ENCODE results near the gene LPP.

LPP gene

DNA sequence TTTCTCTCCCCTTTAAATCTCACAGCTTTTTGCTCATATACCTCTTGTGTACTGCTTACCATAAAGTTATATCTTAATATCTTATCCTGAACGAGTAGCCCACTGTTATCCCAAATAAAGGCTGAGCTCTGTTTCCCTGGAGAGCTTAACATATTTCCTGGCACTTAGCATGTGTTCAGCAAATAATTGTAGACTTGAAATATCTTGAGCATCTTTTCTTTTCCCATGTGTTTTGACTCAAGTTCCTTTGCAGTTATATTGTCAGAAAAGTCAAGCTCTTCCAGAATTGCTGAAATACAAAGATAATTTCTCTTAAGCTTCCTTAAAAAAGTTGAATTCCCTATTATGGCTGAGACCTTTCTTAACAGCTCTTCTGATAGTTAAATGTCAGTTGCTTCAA lies 150.5 kb downstream of the LPP start:
- no peak for DNase-seq

- no peak for DNase-seq
These were observed 151.3 kb downstream of the LPP start for GRCh38 chr3:188305220-188305619.

GRCh38 chr3:188306435-188307005 lies 152.6 kb downstream of the LPP start:
- DNase-seq, result no peak

DNA sequence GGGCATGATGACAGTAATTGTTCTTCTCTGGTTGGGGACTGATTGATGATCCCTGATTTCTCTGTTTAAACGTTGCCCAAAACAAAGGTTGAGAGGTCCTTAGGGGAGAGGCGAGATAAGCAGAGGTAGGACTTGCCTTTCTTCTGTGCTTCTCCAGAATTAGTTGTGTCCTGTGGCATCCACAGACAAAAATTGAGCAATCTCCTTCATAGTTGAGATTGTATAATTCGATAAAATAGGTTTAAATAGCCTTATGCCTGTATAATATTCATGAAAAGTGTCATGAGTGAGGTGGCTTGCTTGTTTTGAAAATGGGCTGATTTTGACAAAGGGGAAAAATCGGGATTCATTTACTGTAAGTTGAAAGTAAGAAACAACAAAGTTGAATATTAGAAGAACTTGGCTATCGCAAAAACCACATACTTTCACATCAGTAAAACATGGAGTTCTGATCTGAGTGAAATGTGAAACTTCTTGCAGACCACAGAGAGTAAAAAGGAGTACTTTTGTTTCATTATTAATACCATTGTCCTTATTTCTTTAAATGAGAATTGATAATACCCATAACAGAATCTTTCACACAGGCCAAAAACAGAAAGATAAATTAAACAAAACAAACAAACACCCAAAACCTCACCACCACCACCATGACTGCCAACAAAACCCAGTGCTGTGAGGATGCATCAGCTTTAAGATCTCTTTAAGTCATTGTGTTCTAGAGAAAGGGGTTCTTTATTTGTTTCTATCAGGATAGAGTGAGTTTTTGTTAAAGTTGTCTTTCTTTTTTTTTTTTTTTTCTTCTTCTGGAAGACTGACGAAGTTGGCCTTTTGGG lies 155.7 kb downstream of the LPP start:
- no peak for DNase-seq

DNA sequence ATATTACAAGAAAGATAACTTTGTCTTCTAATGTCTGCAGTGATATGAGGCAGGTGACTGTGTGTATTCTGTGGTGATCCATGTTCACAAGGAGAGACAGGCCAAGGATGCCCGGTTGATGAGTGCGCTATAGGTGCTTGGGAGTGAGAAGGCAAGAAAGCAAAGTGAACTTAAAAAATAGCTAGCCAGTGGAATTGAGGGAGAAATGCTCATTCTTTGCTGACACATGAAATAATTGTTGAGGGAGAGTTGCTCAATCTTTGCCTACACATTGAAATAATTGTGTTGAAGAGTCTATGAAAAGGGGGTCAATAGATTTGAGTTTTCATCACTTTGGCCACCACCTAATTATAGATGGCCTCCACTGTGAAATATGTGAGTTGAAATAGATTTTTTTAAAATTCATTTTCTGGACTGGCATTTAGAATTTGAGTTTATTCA lies 156.3 kb downstream of the LPP start:
- DNase-seq, result no peak

- DNase-seq, result no peak
These were observed 161.6 kb downstream of the LPP start for GRCh38 chr3:188315553-188315952.

- DNase-seq, result no peak
These were observed 162.2 kb downstream of the LPP start for GRCh38 chr3:188316021-188316722.

- no peak for DNase-seq
These were observed 162.7 kb downstream of the LPP start for GRCh38 chr3:188316723-188317070.

- no peak for DNase-seq
These were observed 165.6 kb downstream of the LPP start for GRCh38 chr3:188319569-188319968.

- DNase-seq, result no peak
These were observed 166.8 kb downstream of the LPP start for GRCh38 chr3:188320757-188321156.

DNA sequence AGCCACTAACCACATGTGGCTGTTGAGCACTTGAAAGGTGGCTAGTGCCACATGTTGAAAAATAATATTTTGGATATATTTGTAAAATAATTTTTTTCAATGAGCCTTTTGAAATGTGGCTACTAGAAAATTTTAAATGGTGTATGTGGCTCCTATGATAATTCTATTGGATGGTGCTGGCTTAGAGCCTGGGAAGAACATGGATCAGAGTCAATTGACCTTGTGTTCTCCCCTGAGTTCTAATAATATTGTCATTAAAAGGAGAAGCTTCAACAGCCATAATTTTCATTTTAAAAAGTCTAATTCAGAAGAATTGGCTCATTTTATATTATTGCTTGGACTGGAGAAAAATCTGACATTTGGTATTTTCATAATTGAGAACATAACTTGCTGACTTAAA lies 167.3 kb downstream of the LPP start:
- DNase-seq, result no peak

- DNase-seq, result no peak
These were observed 168.4 kb downstream of the LPP start for GRCh38 chr3:188322135-188322887.

DNA sequence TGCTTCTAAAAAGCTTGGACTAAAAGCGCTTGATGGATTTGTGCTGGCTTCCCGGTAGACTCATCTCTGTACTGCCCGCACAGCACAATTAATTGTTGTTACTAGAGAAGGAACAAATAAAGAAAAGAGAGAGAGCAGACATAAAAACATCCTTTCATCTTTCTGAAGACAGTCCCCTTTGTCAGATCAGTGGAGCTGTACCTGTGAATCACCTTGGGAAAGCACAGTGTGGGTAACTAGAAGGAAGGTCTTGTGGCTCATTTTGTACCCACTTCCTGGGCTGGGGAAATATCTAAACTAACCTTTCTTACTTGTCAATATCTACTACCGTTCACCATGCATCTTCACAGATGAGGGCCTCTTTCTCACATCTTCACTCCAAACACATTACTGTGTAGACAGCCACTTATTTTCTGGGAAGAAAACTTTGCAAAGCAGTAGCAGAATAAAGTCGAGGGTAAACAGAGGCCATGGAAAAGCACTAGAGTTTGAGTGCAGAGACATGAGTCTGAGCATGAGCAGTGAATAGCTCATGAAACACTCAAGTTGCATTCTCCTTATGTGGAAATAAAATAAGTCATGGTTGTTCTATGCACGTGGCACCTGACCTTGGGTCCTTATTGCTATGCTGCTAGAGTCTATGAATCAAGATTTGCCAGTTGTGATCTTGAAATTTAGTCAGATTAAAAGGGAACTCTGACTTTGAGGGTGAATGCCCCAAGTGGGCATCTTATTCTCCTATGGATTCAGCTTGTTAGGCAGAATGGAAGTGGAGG lies 169.3 kb downstream of the LPP start:
- no peak for DNase-seq

DNA sequence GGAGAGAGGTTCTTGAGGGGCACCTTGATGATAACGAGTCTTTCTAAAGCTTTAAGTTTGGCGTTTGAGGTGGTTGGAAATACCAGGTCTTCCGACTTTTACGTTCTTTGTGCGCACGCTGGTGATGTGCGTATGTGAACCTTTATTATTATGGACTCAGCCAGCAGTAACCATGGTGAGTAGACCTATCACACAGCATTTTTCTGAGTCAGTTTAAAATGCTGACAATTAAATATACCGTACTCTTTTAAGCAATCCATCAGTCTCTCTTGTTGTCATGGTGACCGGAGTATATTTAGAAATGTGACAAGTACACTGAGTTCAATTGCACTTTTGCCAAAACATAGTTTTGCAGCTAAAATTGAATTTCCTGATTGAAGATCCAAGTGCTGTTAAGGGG lies 172.2 kb downstream of the LPP start:
- DNase-seq, result no peak

GRCh38 chr3:188326968-188327367 lies 173.0 kb downstream of the LPP start:
- DNase-seq, result no peak

- no peak for DNase-seq
These were observed 173.5 kb downstream of the LPP start for GRCh38 chr3:188327433-188327832.

- DNase-seq, result no peak
These were observed 176.2 kb downstream of the LPP start for GRCh38 chr3:188330138-188330537.

DNA sequence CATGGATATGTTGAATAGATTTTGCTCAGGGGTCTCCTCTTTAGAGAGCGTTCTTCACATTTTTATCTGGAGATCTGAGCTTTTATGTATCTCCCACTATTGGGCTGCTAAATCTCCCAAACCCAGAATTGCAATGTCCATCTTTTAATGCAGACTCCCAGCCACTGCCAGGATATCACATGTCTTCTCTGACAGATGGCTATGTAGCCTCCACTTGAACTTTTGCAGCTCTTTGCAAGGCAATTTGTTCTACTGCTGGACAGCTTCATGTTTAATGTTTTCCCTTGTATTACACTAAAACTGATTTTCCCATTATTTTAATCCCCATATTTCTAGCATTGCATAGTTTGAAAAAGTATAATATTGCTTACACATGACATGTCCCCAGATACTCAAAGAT lies 177.2 kb downstream of the LPP start:
- no peak for DNase-seq

GRCh38 chr3:188332085-188332484 lies 178.1 kb downstream of the LPP start:
- DNase-seq, result no peak

- DNase-seq, result no peak
These were observed 181.7 kb downstream of the LPP start for GRCh38 chr3:188335656-188336055.

- DNase-seq, result no peak
These were observed 182.2 kb downstream of the LPP start for GRCh38 chr3:188336178-188336577.

GRCh38 chr3:188337232-188337631 lies 183.3 kb downstream of the LPP start:
- DNase-seq, result no peak

- no peak for DNase-seq
These were observed 184.1 kb downstream of the LPP start for GRCh38 chr3:188338086-188338485.

All from SW 1271 (cell line).